ES-I3 (cell line): Measurements from ENCODE around the gene CSAD.
"Not testable (repeated sequence)": the region's sequence is repeated elsewhere in the genome, so short reads cannot be mapped to it uniquely, and the experiment has no call there.

Experiments used
- H3K36me3 ChIP-seq: 2 replicates; pipeline ENCODE4 v1.6.1; 2013; ENCODE audit warnings: mild to moderate bottlenecking, low read length, control low read depth, moderate library complexity; ENCODE audit not compliant: insufficient read depth
- H3K4me1 ChIP-seq: 2 replicates; pipeline ENCODE4 v1.6.1; 2013; ENCODE audit warnings: mild to moderate bottlenecking, control low read depth, low read length; ENCODE audit not compliant: insufficient read depth
- H3K9ac ChIP-seq: 2 replicates; pipeline ENCODE4 v1.6.1; 2013; ENCODE audit warnings: low read depth, mild to moderate bottlenecking, low read length, moderate library complexity
- H3K9me3 ChIP-seq: 2 replicates; pipeline ENCODE4 v1.6.1; 2013; ENCODE audit warnings: mild to moderate bottlenecking, low read length, moderate library complexity; ENCODE audit not compliant: control insufficient read depth, insufficient read depth

Gene CSAD

DNA sequence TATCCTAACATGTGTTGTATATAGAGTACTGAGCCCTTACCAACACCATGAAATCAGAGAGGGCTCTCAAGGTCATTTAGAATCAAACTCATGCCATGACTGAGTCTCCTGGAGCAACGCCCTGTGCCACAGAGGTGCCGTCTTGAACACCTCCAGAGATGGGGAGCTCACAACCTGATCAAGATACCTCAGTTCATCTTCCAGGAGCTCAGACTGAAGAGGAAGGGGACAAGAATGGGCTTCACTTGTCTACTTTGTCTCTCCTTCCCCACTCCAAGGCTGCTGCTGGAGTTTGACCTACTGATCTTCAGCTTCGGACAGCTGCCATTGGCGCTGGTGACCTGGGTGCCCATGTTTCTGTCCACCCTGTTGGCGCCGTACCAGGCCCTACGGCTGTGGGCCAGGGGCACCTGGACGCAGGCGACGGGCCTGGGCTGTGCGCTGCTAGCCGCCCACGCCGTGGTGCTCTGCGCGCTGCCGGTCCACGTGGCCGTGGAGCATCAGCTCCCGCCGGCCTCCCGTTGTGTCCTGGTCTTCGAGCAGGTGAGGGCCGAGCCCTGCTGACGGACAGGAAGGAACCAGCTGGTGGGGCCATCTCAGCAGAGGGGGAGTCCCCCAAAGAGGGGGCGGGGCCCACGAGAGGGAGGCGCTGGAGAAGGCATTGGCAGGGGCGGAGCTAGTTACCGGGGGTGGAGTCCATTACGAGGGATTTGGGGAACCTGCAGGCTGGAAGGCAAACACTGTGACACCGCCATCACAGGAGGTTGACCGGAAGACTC, 65.4 kb downstream of the CSAD start:
- no peaks in the 10 kb centered on the region for H3K4me1 ChIP-seq
- no peaks in the 10 kb centered on the region for H3K36me3 ChIP-seq
- H3K9me3 ChIP-seq = peaks cover 2% of the 10 kb centered on the region; the same call in 1 of the 2 replicates
- H3K9ac ChIP-seq = no peak overlapping the region

DNA sequence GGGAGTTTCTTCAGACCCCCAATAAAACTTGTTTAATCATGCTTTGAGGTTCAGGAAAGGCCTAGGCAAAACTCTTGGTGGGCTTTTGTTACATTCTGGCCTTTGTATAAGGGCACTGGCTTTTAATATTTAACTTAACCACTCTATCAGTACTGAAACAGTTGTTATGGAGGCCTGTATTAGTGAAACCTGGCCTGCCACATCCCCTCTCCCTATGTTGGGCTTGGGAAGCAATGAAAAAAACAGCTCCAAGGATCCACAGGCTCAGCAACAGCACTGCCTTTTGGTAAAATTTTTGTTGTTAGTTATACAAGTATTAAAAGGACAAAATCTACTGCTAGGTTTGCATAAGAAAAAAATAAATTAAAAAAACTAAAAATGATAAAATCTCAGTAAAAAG, 66.8 kb downstream of the CSAD start:
- peaks cover 5% of the 10 kb centered on the region; the same call in 1 of the 2 replicates for H3K9me3 ChIP-seq
- no peaks in the 10 kb centered on the region for H3K4me1 ChIP-seq
- no peaks in the 10 kb centered on the region for H3K36me3 ChIP-seq
- H3K9ac ChIP-seq = no peak overlapping the region

DNA sequence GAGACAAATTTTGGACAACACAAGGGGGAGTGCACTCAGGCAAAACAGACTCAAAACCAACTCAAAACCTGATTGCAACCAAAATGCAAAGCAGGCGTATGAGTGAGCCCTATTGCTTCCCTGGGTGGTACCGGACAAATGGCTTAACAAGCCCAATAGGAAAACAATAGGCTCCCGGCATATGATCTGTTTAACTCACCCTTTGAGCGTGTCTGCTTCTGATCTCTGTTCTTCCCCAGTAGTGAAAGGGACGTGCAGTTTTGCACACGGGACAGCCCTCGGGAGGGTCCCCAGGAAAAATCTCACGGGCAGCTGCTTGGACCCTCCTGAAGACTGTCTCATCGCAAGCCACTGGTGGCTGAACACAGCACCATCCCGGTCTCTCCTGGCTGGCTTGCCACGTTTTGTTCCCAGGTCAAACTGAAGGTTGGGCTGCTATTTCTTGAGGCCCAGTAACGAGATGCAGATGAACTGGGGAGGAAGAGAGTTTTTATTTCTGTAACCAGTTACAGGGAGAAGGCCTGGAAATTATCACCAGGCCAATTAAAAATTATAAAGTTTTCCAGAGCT, 67.5 kb downstream of the CSAD start:
- Histone ChIP-seq H3K4me1 (no peaks in the 10 kb centered on the region), H3K9me3 (peaks cover 5% of the 10 kb centered on the region; the same call in 1 of the 2 replicates), H3K36me3 (no peaks in the 10 kb centered on the region), H3K9ac (no peak overlapping the region)

DNA sequence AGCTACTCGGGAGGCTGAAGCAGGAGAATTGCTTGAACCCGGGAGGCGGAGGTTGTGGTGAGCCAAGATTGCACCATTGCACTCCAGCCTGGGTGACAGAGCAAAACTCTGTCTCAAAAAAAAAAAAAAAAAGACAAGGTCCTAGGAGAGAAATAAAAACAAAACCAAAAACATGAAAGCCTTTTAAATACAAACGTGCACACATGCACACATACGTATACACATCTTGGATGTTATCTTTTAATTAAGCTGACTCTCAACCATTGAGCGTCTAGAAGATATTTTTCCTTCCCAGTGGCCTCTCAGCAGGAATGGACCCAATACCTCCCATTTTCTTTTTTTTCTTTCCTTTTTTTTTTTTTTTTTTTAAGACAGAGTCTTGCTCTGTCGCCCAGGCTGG, 68.3 kb downstream of the CSAD start:
- H3K4me1 ChIP-seq, H3K9me3 ChIP-seq, H3K36me3 ChIP-seq, H3K9ac ChIP-seq: not testable (repeated sequence)
